Lung microvascular endothelial cell (primary cell): ENCODE results near the gene COG1. TPM values are rescaled to one million over a fixed set of nuclear protein-coding genes. Genes with fewer than 3 reads are reported as not detected.
A peak's percentile ranks its signal among the peaks of the same experiment; 100 is the strongest.
"Not testable (repeated sequence)": the region's sequence is repeated elsewhere in the genome, so short reads cannot be mapped to it uniquely, and the experiment has no call there.

ENCODE experiments used
- DNase-seq, 2 donors: peaks; one replicate each; pipeline versions ENCODE4 v3.0.0 to v3.0.0-alpha.2; 2010; ENCODE audit warnings: low read depth in 2 of 2
- total RNA-seq: library from RNA; depleted of rRNA; stranded (reverse); fragments of >200 nt; gene quantifications from 2 replicates; pipeline ENCODE4 v1.2.1, GENCODE V29; 2014

Gene COG1
- 9.2 and 16.1 TPM in 2 replicates for total RNA-seq

- DNase-seq, result peak; percentile 90 to 93
Observed at GRCh38 chr17:73192894-73193701, at the start of gene COG1. Gene COG1, plus strand, starts transcription at chr17:73193055. Its CDS starts 15 bp downstream, at chr17:73193070.

DNA sequence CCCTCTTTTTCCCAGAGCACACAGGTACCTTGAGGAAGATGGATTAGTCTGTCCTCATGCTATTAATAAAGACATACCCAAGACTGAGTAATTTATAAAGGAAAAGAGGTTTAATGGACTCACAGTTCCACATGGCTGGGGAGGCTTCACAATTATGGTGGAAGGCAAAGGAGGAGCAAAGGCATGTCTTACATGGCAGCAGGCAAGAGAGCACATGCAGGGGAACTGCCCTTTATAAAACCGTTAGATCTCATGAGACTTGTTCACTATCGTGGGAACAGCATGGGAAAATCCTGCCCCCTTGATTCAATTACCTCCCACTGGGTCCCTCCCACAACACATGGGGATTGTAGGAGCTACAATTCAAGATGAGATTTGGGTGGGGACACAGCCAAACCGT, 48.6 kb upstream of the COG1 start:
- DNase-seq, result not testable (repeated sequence)

GRCh38 chr17:73145641-73146040, 47.2 kb upstream of the COG1 start:
- DNase-seq, result no peak

DNA sequence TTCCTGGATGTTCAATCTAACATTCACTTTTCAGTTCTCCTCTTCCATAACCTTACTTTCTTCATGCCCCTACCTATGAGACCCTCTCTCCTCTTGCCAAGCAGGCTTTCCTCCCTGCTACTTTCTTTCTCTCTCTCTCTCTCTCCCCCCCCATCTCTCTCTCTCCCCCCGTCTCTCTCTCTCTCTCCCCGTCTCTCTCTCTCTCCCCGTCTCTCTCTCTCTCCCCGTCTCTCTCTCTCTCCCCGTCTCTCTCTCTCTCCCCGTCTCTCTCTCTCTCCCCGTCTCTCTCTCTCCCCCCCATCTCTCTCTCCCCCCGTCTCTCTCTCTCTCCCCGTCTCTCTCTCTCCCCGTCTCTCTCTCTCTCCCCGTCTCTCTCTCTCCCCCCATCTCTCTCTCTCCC, 45.1 kb upstream of the COG1 start:
- DNase-seq, result not testable (repeated sequence)

- DNase-seq, result no peak
Observed at GRCh38 chr17:73148540-73149334, 44.1 kb upstream of the COG1 start.

GRCh38 chr17:73150622-73151300, 42.1 kb upstream of the COG1 start:
- DNase-seq, result not testable (repeated sequence)

GRCh38 chr17:73151916-73152632, 40.8 kb upstream of the COG1 start:
- no peak for DNase-seq

- no peak for DNase-seq
Observed at GRCh38 chr17:73155410-73156165, 37.3 kb upstream of the COG1 start.

DNA sequence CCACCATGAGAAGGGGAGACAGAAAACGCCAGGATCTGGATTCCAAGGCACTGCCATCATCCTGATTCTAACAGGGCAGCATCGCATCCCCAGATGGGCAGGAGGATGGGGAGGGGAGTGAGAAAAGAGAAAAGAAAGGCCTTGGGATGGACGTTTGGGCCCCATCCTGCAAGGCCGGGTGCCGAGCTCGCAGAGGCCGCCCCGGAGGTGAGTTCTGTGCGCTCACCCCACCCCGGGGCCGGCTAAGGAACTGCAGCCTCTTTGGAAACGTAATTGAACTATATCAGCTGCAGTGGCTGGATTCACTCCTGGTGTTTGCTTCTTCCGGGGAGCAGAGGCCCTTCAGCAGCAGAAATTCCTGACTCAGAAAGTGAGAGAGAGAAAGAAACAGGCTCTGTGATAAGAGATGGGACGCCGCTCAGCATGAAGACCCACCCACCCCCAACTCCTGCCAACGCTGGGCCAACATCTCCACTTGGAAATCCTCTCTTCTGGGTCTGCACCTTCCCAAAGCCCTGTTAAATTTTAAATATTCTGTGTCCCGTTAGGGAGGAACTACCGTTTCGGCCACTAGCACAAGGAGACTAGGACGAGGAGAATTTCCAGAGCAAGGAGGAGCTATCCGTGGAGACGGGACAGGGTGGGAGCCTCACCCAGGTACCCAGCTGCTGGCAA, 36.6 kb upstream of the COG1 start:
- DNase-seq, result peak; percentile 45 to 55

- no peak for DNase-seq
Observed at GRCh38 chr17:73156887-73157520, 35.9 kb upstream of the COG1 start.

DNA sequence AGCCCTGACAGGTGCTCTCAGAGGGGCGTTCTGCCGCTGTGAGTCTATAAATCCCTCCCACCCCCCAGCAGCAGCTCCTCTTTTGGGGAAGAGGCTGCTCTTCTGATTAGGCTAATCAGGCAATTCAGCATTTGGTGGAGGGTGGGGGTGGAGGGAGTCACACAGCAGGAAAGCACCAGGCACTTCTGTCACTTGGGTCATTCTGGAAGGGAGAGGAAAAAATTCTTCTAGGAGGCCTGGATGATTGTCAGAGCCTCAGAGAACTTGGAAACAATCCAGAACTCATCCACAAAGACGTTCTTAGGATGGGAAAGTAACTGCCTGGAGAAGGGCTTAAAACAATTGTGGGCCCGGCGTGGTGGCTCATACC, 35.3 kb upstream of the COG1 start:
- no peak for DNase-seq

DNA sequence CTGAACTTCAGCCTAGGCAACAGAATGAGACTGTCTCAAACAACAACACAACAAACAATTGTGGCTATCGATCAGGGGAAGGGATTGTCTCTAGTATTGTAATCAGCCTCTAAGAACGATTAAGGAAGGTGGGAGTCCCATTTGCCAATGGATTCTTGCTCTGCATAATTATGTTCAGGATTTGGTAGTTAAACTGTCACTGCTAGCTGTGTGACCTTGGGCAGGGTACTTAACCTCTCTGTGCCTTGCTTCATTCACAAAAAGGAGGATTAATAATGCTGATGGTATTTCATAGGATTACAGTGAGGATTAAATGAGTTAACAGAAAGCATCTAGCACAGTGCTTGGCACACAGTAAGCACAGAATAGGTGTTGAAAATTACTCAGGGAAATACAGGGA, 34.7 kb upstream of the COG1 start:
- no peak for DNase-seq

GRCh38 chr17:73160980-73161630, 31.8 kb upstream of the COG1 start:
- DNase-seq, result no peak

GRCh38 chr17:73163043-73163442, 29.8 kb upstream of the COG1 start:
- DNase-seq, result no peak

DNA sequence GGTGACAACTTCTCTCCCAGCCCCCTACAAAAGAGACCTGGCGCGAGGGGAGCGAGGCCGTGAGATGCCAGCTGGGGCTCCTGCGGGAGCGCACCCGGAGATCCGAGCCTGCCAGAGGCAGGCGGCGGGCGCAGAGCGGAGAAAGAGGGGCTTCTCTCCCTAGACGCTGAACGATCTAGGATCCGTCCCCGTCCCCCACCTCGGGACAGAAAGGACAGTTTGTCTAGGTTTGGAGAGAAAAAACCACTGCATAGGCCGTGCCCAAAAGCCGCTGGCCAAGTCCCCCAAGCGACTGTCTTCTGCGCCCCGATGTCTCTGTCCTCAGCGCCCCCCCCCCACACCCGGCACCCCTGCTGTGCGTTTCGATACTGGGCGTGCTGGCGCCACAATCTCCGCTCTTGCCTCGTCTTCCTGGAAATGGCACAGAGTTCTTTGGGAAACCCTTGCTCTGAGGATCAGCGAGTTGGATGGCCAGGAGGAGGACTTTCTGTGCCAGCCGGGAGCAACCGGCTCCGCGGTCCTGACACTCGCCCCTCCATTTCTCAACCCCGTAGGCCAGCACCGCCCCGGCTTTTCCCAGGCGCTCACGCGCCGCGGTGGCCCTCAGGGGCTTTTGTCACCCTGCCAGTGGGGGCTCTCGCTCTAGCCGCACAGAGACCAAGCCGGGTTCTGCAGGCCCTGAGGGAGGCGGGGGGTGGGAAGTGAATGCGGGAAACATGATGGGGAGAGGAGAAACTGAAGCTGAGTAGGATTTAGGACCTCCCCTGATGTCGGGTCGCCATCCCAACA, 27.0 kb upstream of the COG1 start:
- no peak for DNase-seq

DNA sequence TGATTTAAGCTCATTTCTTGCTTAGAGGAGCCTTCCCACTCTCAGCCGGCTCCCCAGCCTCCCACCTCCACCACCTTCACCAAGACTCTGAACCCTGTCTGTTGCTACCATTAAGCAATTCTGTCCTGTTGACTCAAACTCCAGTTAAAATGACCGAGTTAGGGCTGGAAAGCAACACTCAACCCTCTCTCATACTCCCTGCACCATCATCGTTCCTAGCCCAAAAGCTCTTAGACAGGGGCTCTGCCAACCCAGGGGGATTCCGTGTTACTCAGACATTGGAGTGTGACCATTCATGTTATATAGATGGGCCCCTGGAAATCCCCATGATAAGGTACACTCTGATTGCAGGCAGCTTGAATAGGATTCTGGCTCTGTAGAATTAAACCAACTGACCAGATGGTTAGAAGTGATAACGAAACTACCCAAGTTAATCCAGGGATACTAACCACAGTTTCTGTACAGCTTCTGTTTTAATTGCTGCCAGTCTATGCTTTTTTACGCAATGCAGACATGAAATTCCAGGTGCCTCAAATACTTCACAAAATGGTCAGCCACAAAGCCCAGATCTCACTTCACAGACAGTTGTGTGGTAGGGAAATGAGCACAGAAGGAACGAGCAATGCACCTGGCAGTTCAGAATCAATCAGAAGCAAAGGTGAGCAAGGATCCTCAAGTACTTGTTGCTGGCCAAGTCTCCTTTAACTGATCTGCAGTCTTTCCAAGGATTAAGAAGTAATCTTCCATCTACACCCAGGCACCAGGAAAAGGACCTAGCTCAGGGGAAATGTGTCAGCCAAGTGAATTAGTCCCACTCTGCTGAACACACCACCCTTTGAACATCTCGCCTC, 25.9 kb upstream of the COG1 start:
- no peak for DNase-seq

GRCh38 chr17:73168667-73169066, 24.2 kb upstream of the COG1 start:
- no peak for DNase-seq
